ENCODE measurements around the gene CRABP2. TPM values are rescaled to one million over a fixed set of nuclear protein-coding genes. Genes with fewer than 3 reads are reported as not detected.
A peak's percentile ranks its signal among the peaks of the same experiment; 100 is the strongest.

CRABP2 gene
- total RNA-seq, 4 donors from 2014 or later, result 67.9 to 103 (median 96.1) TPM

GRCh38 chr1:156743367-156744302, 38.3 kb upstream of the CRABP2 start:
- 82 to 84% methylated on average over 14 of the region's 14 CpGs for WGBS, 2 donors
- intact Hi-C loops (cut with DNase I; ENCODE audit: low total_unique reads), result no loop called here
- no peak overlapping the region for H3K4me3 ChIP-seq (ENCODE audit: low read depth, poor library complexity, severe bottlenecking)
- no peak for DNase-seq (ENCODE audit: low spot score in 2 of 2)
- no peak for TF ChIP-seq CTCF (IDR thresholded peaks at IDR 0.05)
- no peak for TF ChIP-seq POLR2A (IDR thresholded peaks at IDR 0.05)

- 91 to 92% methylated on average over 4 of the region's 4 CpGs for WGBS, 2 donors
- H3K4me3 ChIP-seq (ENCODE audit: low read depth, poor library complexity, severe bottlenecking), result no peak overlapping the region
- intact Hi-C loops (cut with DNase I; ENCODE audit: low total_unique reads), result no loop called here
- TF ChIP-seq POLR2A (IDR thresholded peaks at IDR 0.05), result no peak
- TF ChIP-seq CTCF (IDR thresholded peaks at IDR 0.05), result no peak
- DNase-seq (ENCODE audit: low spot score in 2 of 2), result no peak
Measured at GRCh38 chr1:156742801-156743200, 37.4 kb upstream of the CRABP2 start.

- intact Hi-C loops (cut with DNase I; ENCODE audit: low total_unique reads), result no loop called here
- 72 to 82% methylated on average over 3 of the region's 3 CpGs for WGBS, 2 donors
- H3K4me3 ChIP-seq (ENCODE audit: low read depth, poor library complexity, severe bottlenecking), result no peak overlapping the region
- no peak for DNase-seq (ENCODE audit: low spot score in 2 of 2)
- TF ChIP-seq POLR2A (IDR thresholded peaks at IDR 0.05) (no peak), CTCF (IDR thresholded peaks at IDR 0.05) (no peak)
Measured at GRCh38 chr1:156742017-156742416, 36.6 kb upstream of the CRABP2 start.

GRCh38 chr1:156741481-156741983, 36.1 kb upstream of the CRABP2 start:
- no peak overlapping the region for H3K4me3 ChIP-seq (ENCODE audit: low read depth, poor library complexity, severe bottlenecking)
- intact Hi-C loops (cut with DNase I; ENCODE audit: low total_unique reads), result no loop called here
- TF ChIP-seq POLR2A (IDR thresholded peaks at IDR 0.05) (no peak), CTCF (IDR thresholded peaks at IDR 0.05) (no peak)
- no peak for DNase-seq (ENCODE audit: low spot score in 2 of 2)
- 49 to 51% methylated on average over 8 of the region's 8 CpGs for WGBS, 2 donors

GRCh38 chr1:156740741-156741480, 35.5 kb upstream of the CRABP2 start, which contains the start of gene MRPL24:
Gene MRPL24 (minus strand): TSS chr1:156741088. CDS start chr1:156738704, 2,384 bp downstream.
- TF ChIP-seq POLR2A (IDR thresholded peaks at IDR 0.05), result no peak
- TF ChIP-seq CTCF (IDR thresholded peaks at IDR 0.05), result no peak
- DNase-seq (ENCODE audit: low spot score in 2 of 2), result peak; percentile 99
- H3K4me3 ChIP-seq (ENCODE audit: low read depth, poor library complexity, severe bottlenecking), result peak within 1 kb of the TSS; percentile 67
- intact Hi-C loops (cut with DNase I; ENCODE audit: low total_unique reads), result no loop called here
- 0% methylated on average over 38 of the region's 38 CpGs for WGBS, 2 donors
